Hippocampal formation (tissue), 2 donors: ENCODE results near the gene NRIP1.

Experiments used
- DNase-seq, 2 donors: peaks; one replicate each; lab custom pipeline; 2025; lab: John Stamatoyannopoulos, UW

The NRIP1 gene

DNA sequence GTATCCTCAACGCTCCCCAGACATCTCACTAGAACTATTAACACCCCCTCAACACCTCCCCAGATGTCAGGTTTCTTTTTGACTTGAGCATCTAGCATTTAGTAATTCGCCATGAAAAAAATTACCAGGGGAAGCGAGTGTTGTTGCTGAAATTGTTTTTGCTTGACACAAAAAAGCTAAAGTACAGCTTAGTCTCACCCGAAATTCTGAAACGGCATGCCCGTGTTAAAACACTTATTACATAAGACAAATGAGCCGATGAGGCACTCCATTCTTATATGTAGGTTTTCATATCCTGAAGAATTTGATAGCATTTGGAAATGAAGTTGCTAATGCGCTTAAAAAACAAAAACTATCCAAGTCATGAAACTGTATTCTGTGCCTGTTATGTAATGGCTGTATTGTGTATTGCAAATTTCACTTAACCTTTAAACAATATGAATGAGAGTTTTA is 1.3 kb upstream of the NRIP1 start:
- DNase-seq: peak in 1 of 2 donors; percentile 54

DNA sequence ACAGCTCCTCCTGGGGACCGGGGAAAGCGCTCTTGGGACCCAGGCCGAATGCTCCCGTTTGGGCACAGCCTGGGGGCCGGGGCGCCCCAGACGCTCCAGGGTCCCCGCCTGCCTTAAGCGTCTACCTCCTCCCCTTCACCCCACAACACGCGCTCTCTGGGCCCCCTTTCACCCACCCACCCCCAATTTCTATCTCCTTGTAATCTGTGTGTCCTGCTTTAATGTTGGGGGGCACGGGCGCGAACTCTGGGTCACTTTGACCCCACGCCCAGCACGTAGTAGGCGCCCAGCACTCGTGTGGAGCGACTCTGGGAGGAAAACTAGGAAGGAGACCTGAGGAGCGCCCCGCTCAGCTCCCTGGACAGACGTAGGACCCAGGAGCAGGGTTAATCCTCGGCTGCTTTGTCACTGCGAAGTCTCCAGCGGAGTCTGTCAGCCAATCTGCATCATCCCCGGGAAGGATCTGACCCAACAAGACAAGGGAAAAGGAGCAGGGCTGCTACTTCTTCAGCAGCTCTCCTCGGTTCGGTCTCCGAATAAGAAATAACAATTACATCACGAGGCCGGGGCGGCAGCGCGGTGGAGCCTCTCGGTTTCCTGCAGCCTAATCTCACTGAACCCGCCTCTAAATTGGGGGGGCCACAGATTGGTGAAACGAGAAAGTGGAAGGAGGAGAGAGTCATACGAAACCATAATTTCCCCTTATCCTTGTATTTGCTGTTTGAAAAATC is 757 bp upstream of the NRIP1 start:
- peak; percentile 69 to 78 for DNase-seq

- peak; percentile 22 to 29 for DNase-seq
These were observed 805 bp downstream of the NRIP1 start for GRCh38 chr21:15063814-15064575.

GRCh38 chr21:15063081-15063813 is 1.6 kb downstream of the NRIP1 start:
- no peak for DNase-seq

GRCh38 chr21:15062606-15062965 is 2.2 kb downstream of the NRIP1 start:
- no peak for DNase-seq

GRCh38 chr21:15061747-15062605 is 2.8 kb downstream of the NRIP1 start:
- no peak for DNase-seq

- DNase-seq: no peak
These were observed 3.5 kb downstream of the NRIP1 start for GRCh38 chr21:15061279-15061678.

GRCh38 chr21:15060543-15061175 is 4.1 kb downstream of the NRIP1 start:
- DNase-seq: no peak

- DNase-seq: no peak
These were observed 5.4 kb downstream of the NRIP1 start for GRCh38 chr21:15059397-15059796.

GRCh38 chr21:15058854-15059263 is 5.9 kb downstream of the NRIP1 start:
- DNase-seq: no peak

DNA sequence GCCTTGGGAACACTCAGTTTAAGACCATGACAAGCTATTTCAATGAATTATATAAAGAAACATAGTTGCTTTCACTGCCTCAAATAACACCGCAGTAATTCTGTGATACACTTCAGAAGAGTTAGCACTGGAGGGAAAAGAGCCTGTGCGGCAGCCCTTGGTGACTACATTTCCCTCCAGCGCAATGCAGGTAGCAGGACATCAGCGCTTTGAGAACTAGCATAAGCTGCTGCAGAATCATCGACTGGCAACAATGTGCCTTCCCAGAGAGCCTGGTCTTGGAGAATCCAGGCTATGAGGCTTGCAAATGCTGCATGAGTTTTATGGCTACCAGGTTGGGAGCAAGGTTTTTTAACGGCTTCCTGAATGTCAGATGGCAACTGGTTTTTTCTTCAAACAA is 7.5 kb downstream of the NRIP1 start:
- no peak for DNase-seq

GRCh38 chr21:15054606-15055239 is 10.1 kb downstream of the NRIP1 start:
- no peak for DNase-seq

DNA sequence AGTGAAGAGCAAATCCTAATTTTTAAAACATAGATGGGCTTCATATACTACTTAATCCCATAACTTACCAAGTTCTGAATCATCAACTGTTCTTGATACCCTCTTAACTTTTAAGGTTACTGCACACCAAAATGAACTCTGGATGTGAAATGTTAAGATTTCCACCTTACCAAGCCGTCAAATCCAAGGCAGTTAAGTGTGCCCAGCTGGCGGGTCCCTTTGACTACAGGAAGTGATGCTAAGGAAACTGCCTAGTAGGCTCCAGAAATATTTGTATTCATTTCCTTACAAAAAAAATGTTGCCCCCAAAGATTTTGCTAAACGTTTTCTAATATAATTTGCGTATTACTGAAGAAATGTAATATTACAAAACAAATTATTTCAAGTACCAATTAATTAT is 10.7 kb downstream of the NRIP1 start:
- DNase-seq: no peak

- no peak for DNase-seq
These were observed 11.3 kb downstream of the NRIP1 start for GRCh38 chr21:15053500-15053899.

GRCh38 chr21:15052459-15052763 is 12.4 kb downstream of the NRIP1 start:
- DNase-seq: no peak

GRCh38 chr21:15051644-15052458 is 12.9 kb downstream of the NRIP1 start:
- DNase-seq: no peak

- no peak for DNase-seq
These were observed 14.0 kb downstream of the NRIP1 start for GRCh38 chr21:15050568-15051377.

DNA sequence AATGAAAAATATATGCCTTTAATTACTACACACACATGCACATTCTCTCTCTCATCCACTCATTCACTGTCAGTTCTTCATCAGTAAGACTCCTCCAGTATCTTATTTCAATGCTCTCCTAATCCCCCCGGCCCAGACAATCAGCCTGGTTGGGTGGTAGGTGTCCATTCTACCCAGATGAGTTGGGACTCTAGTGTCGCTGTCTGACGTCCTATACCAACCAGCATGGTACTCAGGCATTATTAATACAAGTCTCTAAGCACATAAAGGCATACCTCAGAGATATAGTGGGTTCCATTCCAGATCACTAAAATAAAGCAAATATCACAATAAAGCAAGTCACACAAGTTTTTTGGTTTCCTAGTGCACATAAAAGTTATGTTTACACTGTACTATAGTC is 19.8 kb downstream of the NRIP1 start:
- DNase-seq: no peak

DNA sequence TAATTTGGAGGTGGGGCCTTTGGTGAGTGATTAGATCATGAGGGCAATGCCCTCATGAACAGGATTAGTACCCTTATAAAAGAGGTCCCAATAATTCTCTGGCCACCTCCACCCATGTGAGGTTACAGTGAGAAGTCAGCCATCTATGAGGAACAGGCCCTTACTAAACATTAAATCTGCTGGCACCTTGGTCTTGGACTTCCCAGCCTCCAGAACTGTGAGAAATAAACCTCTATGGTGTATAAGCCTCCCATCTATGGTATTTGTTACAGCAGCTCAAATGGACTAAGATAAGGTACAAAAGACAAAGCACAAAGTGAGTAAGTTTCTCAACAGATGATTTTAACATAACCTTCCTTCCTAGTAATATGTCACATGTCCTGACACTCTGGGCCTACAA is 22.3 kb downstream of the NRIP1 start:
- no peak for DNase-seq
